ENCODE measurements around the gene BCAS4. TPM values are rescaled to one million over a fixed set of nuclear protein-coding genes. Genes with fewer than 3 reads are reported as not detected.

Gene BCAS4
- total RNA-seq, 1 experiment from 2014 or later = 9.5 TPM

GRCh38 chr20:50820515-50821256 is 25.8 kb downstream of the BCAS4 start:
- DNase-seq (ENCODE audit: extremely low read depth, low read depth) = no peak

- DNase-seq (ENCODE audit: extremely low read depth, low read depth) = no peak
These were observed 26.5 kb downstream of the BCAS4 start for GRCh38 chr20:50821257-50821921.

- DNase-seq (ENCODE audit: extremely low read depth, low read depth) = no peak
These were observed 27.1 kb downstream of the BCAS4 start for GRCh38 chr20:50821994-50822393.

- no peak for DNase-seq (ENCODE audit: extremely low read depth, low read depth)
These were observed 28.5 kb downstream of the BCAS4 start for GRCh38 chr20:50823319-50823718.

- DNase-seq (ENCODE audit: extremely low read depth, low read depth) = no peak
These were observed 29.3 kb downstream of the BCAS4 start for GRCh38 chr20:50824137-50824536.

- no peak for DNase-seq (ENCODE audit: extremely low read depth, low read depth)
These were observed 31.3 kb downstream of the BCAS4 start for GRCh38 chr20:50826121-50826520.

GRCh38 chr20:50828363-50829136 is 33.7 kb downstream of the BCAS4 start:
- DNase-seq (ENCODE audit: extremely low read depth, low read depth) = no peak

- no peak for DNase-seq (ENCODE audit: extremely low read depth, low read depth)
These were observed 36.8 kb downstream of the BCAS4 start for GRCh38 chr20:50831622-50832021.

- DNase-seq (ENCODE audit: extremely low read depth, low read depth) = no peak
These were observed 39.7 kb downstream of the BCAS4 start for GRCh38 chr20:50834599-50835005.

GRCh38 chr20:50837532-50838321 is 42.9 kb downstream of the BCAS4 start:
- DNase-seq (ENCODE audit: extremely low read depth, low read depth) = no peak

- no peak for DNase-seq (ENCODE audit: extremely low read depth, low read depth)
These were observed 43.4 kb downstream of the BCAS4 start for GRCh38 chr20:50838322-50838625.

- no peak for DNase-seq (ENCODE audit: extremely low read depth, low read depth)
These were observed 44.0 kb downstream of the BCAS4 start for GRCh38 chr20:50838707-50839385.

- DNase-seq (ENCODE audit: extremely low read depth, low read depth) = no peak
These were observed 48.0 kb downstream of the BCAS4 start for GRCh38 chr20:50842821-50843220.

GRCh38 chr20:50843331-50844276 is 48.7 kb downstream of the BCAS4 start:
- no peak for DNase-seq (ENCODE audit: extremely low read depth, low read depth)

- no peak for DNase-seq (ENCODE audit: extremely low read depth, low read depth)
These were observed 49.7 kb downstream of the BCAS4 start for GRCh38 chr20:50844430-50845100.

GRCh38 chr20:50845566-50846215 is 50.8 kb downstream of the BCAS4 start:
- no peak for DNase-seq (ENCODE audit: extremely low read depth, low read depth)

GRCh38 chr20:50848341-50848808 is 53.5 kb downstream of the BCAS4 start:
- DNase-seq (ENCODE audit: extremely low read depth, low read depth) = no peak
